H1 (cell line): ENCODE data around the gene SCP2. TPM values are rescaled to one million over a fixed set of nuclear protein-coding genes. Genes with fewer than 3 reads are reported as not detected.
A peak's percentile ranks its signal among the peaks of the same experiment; 100 is the strongest.

Source experiments
- CTCF ChIA-PET: fragments of 300-600 bp; sonication (Branson Sonifier 250); formaldehyde crosslinking; loops from one replicate; lab custom pipeline; 2021; ENCODE audit not compliant: partially characterized antibody; lab: Charles Lee
- POLR2A ChIA-PET: fragments of 300-600 bp; sonication (Branson Sonifier 250); formaldehyde crosslinking; loops from one replicate; lab custom pipeline; 2021; ENCODE audit warnings: inconsistent platforms; ENCODE audit not compliant: partially characterized antibody; lab: Charles Lee
- DNase-seq, 2 experiments: peaks; one replicate each; pipeline versions ENCODE4 v3.0.0 to v3.0.0-alpha.2; 2010 to 2022; ENCODE audit warnings: low spot score in 2 of 2, low read depth in 1 of 2, mixed read lengths in 1 of 2
- FAIRE-seq: peaks from 2 replicates; lab custom pipeline; 2011; peaks lifted over from hg19 to GRCh38; lab: Jason Lieb, UNC
- H2AFZ ChIP-seq: 2 replicates; pipeline ENCODE4 v1.8.1; 2012; ENCODE audit warnings: low read length, inconsistent platforms
- H2AK5ac ChIP-seq: 2 replicates; pipeline ENCODE4 v1.6.1; 2013; ENCODE audit warnings: low read depth, low read length
- H2BK120ac ChIP-seq: replicated peaks from 2 replicates; pipeline ENCODE3; 2013; ENCODE audit warnings: low read depth, low read length, inconsistent platforms
- H2BK12ac ChIP-seq: 2 replicates; pipeline ENCODE4 v1.6.1; 2013; ENCODE audit warnings: low read depth, low read length
- H2BK15ac ChIP-seq: 2 replicates; pipeline ENCODE4 v1.6.1; 2013; ENCODE audit warnings: low read length
- H2BK20ac ChIP-seq: 2 replicates; pipeline ENCODE4 v1.6.1; 2013; ENCODE audit warnings: low read length
- H2BK5ac ChIP-seq: 2 replicates; pipeline ENCODE4 v1.6.1; 2013; ENCODE audit warnings: low read depth, low read length
- H3K14ac ChIP-seq: 2 replicates; pipeline ENCODE4 v1.6.1; 2013; ENCODE audit warnings: inconsistent platforms; ENCODE audit not compliant: insufficient read length
- H3K18ac ChIP-seq: 2 replicates; pipeline ENCODE4 v1.6.1; 2013; ENCODE audit warnings: low read length; ENCODE audit errors: extremely low read depth
- H3K23ac ChIP-seq: 2 replicates; pipeline ENCODE4 v1.6.1; 2013; ENCODE audit warnings: inconsistent platforms; ENCODE audit not compliant: insufficient read length
- H3K23me2 ChIP-seq: 2 replicates; pipeline ENCODE4 v1.6.1; 2013; ENCODE audit warnings: low read depth, low read length
- H3K27ac ChIP-seq: 2 replicates; pipeline ENCODE4 v1.6.1; 2011; ENCODE audit warnings: low read depth, low read length, inconsistent platforms
- H3K27me3 ChIP-seq, 4 experiments: replicated peaks in 1 of 4; 1 replicate in 1 of 4; 2 replicates in 3 of 4; pipeline versions ENCODE4 v1.6.1 to v1.8.1; 2011 to 2013; ENCODE audit warnings: low read length in 3 of 4, mild to moderate bottlenecking in 3 of 4, inconsistent platforms in 2 of 4, mixed read lengths in 2 of 4, moderate library complexity in 1 of 4; ENCODE audit not compliant: control insufficient read depth in 3 of 4, insufficient read depth in 3 of 4; ENCODE audit errors: extremely low read depth in 1 of 4
- H3K36me3 ChIP-seq, 4 experiments: 2 replicates each; pipeline versions ENCODE4 v1.6.1 to v1.8.1; 2011 to 2013; ENCODE audit warnings: mild to moderate bottlenecking in 4 of 4, low read length in 3 of 4, moderate library complexity in 2 of 4, control low read depth in 1 of 4, inconsistent platforms in 1 of 4; ENCODE audit not compliant: insufficient read depth in 4 of 4, control insufficient read depth in 2 of 4
- H3K4ac ChIP-seq: replicated peaks from 2 replicates; pipeline ENCODE3; 2013; ENCODE audit warnings: low read length, low read depth, mixed read lengths, inconsistent platforms; ENCODE audit not compliant: insufficient read length
- H3K4me1 ChIP-seq, 4 experiments: replicated peaks in 1 of 4; 1 replicate in 1 of 4; 2 replicates in 3 of 4; pipeline versions ENCODE4 v1.6.1 to v1.8.1; 2011 to 2013; ENCODE audit warnings: low read length in 3 of 4, inconsistent platforms in 2 of 4, mixed read lengths in 1 of 4; ENCODE audit not compliant: insufficient read depth in 4 of 4, control insufficient read depth in 3 of 4
- H3K4me2 ChIP-seq, 2 experiments: 2 replicates each; pipeline versions ENCODE4 v1.6.1 to v1.8.1; 2011 to 2013; ENCODE audit warnings: low read depth in 2 of 2, low read length in 2 of 2, control low read depth in 1 of 2, inconsistent platforms in 1 of 2, mild to moderate bottlenecking in 1 of 2; ENCODE audit not compliant: insufficient read depth in 1 of 2
- H3K4me3 ChIP-seq, 4 experiments: fragments of 200-600, 300-600 bp in 1 of 4; sonication (generic), shearing (Covaris generic), sonication (Bioruptor Twin) in 1 of 4; 2 replicates each; pipeline versions ENCODE4 v1.5.1 to v1.8.1; 2011 to 2016; ENCODE audit warnings: low read length in 4 of 4, low read depth in 3 of 4, control low read depth in 2 of 4, inconsistent platforms in 2 of 4, mild to moderate bottlenecking in 2 of 4, mixed read lengths in 1 of 4, moderate library complexity in 1 of 4; ENCODE audit not compliant: insufficient read depth in 2 of 4; ENCODE audit errors: extremely low read depth in 1 of 4
- H3K56ac ChIP-seq: replicated peaks from 2 replicates; pipeline ENCODE3; 2013; ENCODE audit warnings: low read depth, mild to moderate bottlenecking, mixed read lengths, low read length, inconsistent platforms; ENCODE audit not compliant: insufficient read length
- H3K79me1 ChIP-seq: 2 replicates; pipeline ENCODE4 v1.6.1; 2013; ENCODE audit warnings: low read depth, low read length, control low read depth
- H3K79me2 ChIP-seq, 2 experiments: 2 replicates each; pipeline versions ENCODE4 v1.6.1 to v1.8.1; 2012 to 2013; ENCODE audit warnings: low read length in 2 of 2, mild to moderate bottlenecking in 2 of 2, inconsistent platforms in 1 of 2; ENCODE audit not compliant: insufficient read depth in 2 of 2, control insufficient read depth in 1 of 2
- H3K9ac ChIP-seq, 4 experiments: replicated peaks in 1 of 4; 1 replicate in 1 of 4; 2 replicates in 3 of 4; pipeline versions ENCODE4 v1.6.1 to v1.8.1; 2011 to 2013; ENCODE audit warnings: low read depth in 3 of 4, low read length in 3 of 4, control low read depth in 2 of 4, mild to moderate bottlenecking in 2 of 4, moderate library complexity in 2 of 4, inconsistent platforms in 1 of 4; ENCODE audit errors: extremely low read depth in 1 of 4
- H3K9me3 ChIP-seq, 2 experiments: 2 replicates each; pipeline versions ENCODE4 v1.6.1 to v1.8.1; 2012 to 2013; ENCODE audit warnings: mild to moderate bottlenecking in 2 of 2, moderate library complexity in 2 of 2, control low read depth in 1 of 2, inconsistent platforms in 1 of 2, low read depth in 1 of 2, low read length in 1 of 2, mixed read lengths in 1 of 2; ENCODE audit not compliant: insufficient read depth in 2 of 2
- H4K20me1 ChIP-seq, 2 experiments: replicated peaks in 1 of 2; 2 replicates each; pipeline versions ENCODE3 to v1.8.1; 2011 to 2013; ENCODE audit warnings: inconsistent platforms in 2 of 2, low read length in 2 of 2, mild to moderate bottlenecking in 1 of 2; ENCODE audit not compliant: insufficient read depth in 2 of 2, control insufficient read depth in 1 of 2
- H4K5ac ChIP-seq: 2 replicates; pipeline ENCODE4 v1.6.1; 2013; ENCODE audit warnings: low read length, low read depth, mixed read lengths, inconsistent platforms; ENCODE audit not compliant: insufficient read length
- H4K8ac ChIP-seq: 2 replicates; pipeline ENCODE4 v1.8.0; 2013; ENCODE audit warnings: mild to moderate bottlenecking, moderate library complexity, low read length, inconsistent platforms; ENCODE audit not compliant: insufficient read depth; ENCODE audit errors: extremely low read depth
- H4K91ac ChIP-seq: replicated peaks from 2 replicates; pipeline ENCODE3; 2013; ENCODE audit warnings: low read length, mixed read lengths, inconsistent platforms; ENCODE audit not compliant: insufficient read length
- CEBPB ChIP-seq: IDR thresholded peaks from 2 replicates; pipeline ENCODE4 v1.6.1; 2012; ENCODE audit warnings: low read depth, low read length
- CHD2 ChIP-seq: IDR thresholded peaks from 2 replicates; pipeline ENCODE4 v1.6.1; 2012; ENCODE audit warnings: low read length, improper control_type of control experiment
- EP300 ChIP-seq, 2 experiments: IDR thresholded peaks; 1 replicate in 1 of 2; 2 replicates in 1 of 2; pipeline ENCODE4 v1.6.1; 2011 to 2012; ENCODE audit warnings: low read depth in 2 of 2, low read length in 2 of 2, mild to moderate bottlenecking in 2 of 2, borderline replicate concordance in 1 of 2, inconsistent platforms in 1 of 2, moderate library complexity in 1 of 2
- KDM1A ChIP-seq: fragments of 200-600, 300-600 bp; sonication (generic); IDR thresholded peaks from 2 replicates; pipeline ENCODE4 v1.7.1; 2016; ENCODE audit warnings: mild to moderate bottlenecking, low read length, borderline replicate concordance
- KDM5A ChIP-seq: fragments of 200-600 bp; IDR thresholded peaks from 2 replicates; pipeline ENCODE4 v1.7.1; 2012; ENCODE audit warnings: mild to moderate bottlenecking, low read length, inconsistent platforms, mixed read lengths
- POLR2AphosphoS5 ChIP-seq: IDR thresholded peaks from 2 replicates; pipeline ENCODE4 v1.6.1; 2011; ENCODE audit warnings: low read depth, low read length
- SUZ12 ChIP-seq: fragments of 200-600 bp; sonication (generic); IDR thresholded peaks from 2 replicates; pipeline ENCODE4 v1.6.1; 2012; ENCODE audit warnings: mild to moderate bottlenecking, inconsistent platforms, low read length, moderate library complexity, mixed read lengths
- WGBS, 2 experiments: shearing (Covaris generic) in 1 of 2; methylation state at CpG; one replicate each; pipeline versions ENCODE4 v1.1.6 to v1.1.7; 2013 to 2015; ENCODE audit warnings: low lambda C conversion rate in 2 of 2, mixed read lengths in 2 of 2, inconsistent platforms in 1 of 2, low coverage in 1 of 2, missing lambda C conversion rate in 1 of 2; ENCODE audit not compliant: insufficient replicate concordance in 2 of 2, insufficient coverage in 1 of 2, insufficient read length in 1 of 2; ENCODE audit errors: extremely low coverage in 1 of 2, missing lambda C conversion rate in 1 of 2; 5-methylcytosine and 5-hydroxymethylcytosine counted together
- polyA plus RNA-seq, 7 experiments: library from polyadenylated mRNA; depleted of rRNA in 3 of 7; stranded (reverse) in 5 of 7; unstranded in 2 of 7; fragments of >200 nt in 5 of 7; fragments of 200-250 nt in 2 of 7; gene quantifications; 1 replicate in 5 of 7; 2 replicates in 1 of 7; 4 replicates in 1 of 7; pipeline versions ENCODE4 v1.2.1 to v1.2.3, GENCODE V29; 2011 to 2013; ENCODE audit warnings: missing spikeins in 2 of 7, mixed read lengths in 2 of 7
- total RNA-seq: library from RNA; stranded (reverse); fragmentation: NEBNext Ultra II Directional; extraction: Animal tissue kit (Norgen Biotek cat#: 25700); gene quantifications from 2 replicates; pipeline ENCODE4 v1.2.1, GENCODE V29; 2021
- TF ChIP-seq, protein P1 (sequence below): IDR thresholded peaks from 2 replicates; pipeline ENCODE4 v1.6.1; 2012; ENCODE audit warnings: inconsistent platforms
- TF ChIP-seq, protein P2 (sequence below): IDR thresholded peaks from 2 replicates; pipeline ENCODE4 v1.6.1; 2012; ENCODE audit warnings: low read length, inconsistent platforms

SCP2 gene
- total and polyA plus RNA-seq, 2 of the 8 experiments (the other 6 are each of a cell fraction or from before 2014, with no cell fraction given) = 20.9 to 54.3 TPM

GRCh38 chr1:52967666-52968065 lies 40.6 kb downstream of the SCP2 start:
- Histone ChIP-seq H3K27ac (no peak overlapping the region), H3K14ac (no peak overlapping the region), H3K79me2 (no peaks in the 10 kb centered on the region), H4K8ac (no peak overlapping the region), H3K18ac (no peak overlapping the region), H2BK15ac (no peak overlapping the region), H2BK20ac (no peak overlapping the region), H2AFZ (no peak overlapping the region), H2BK120ac (no peak overlapping the region), H2BK5ac (no peak overlapping the region), H3K9ac (no peak overlapping the region), H3K4me1 (no peaks in the 10 kb centered on the region), H3K36me3 (no peaks in the 10 kb centered on the region), H3K4me2 (no peak overlapping the region), H3K23ac (no peak overlapping the region), H3K23me2 (no peaks in the 10 kb centered on the region), H4K20me1 (no peaks in the 10 kb centered on the region), H4K91ac (no peak overlapping the region), H2AK5ac (no peak overlapping the region), H3K79me1 (no peaks in the 10 kb centered on the region), H3K4ac (no peak overlapping the region), H4K5ac (no peak overlapping the region), H3K27me3 (no peaks in the 10 kb centered on the region), H3K9me3 (no peaks in the 10 kb centered on the region), H3K56ac (no peak overlapping the region), H3K4me3 (no peak overlapping the region), H2BK12ac (no peak overlapping the region)
- ChIA-PET POLR2A (no interaction called here), CTCF (no interaction called here)
- FAIRE-seq = peak; percentile 48
- WGBS, 2 experiments = 96% methylated on average over 3 of the region's 3 CpGs; no CpG with 5 or more reads in 1 of the 2 experiments
- TF ChIP-seq EP300 (IDR thresholded peaks at IDR 0.05; ENCODE audit: borderline replicate concordance in 1 of 2, low read depth in 2 of 2, low read length in 2 of 2) = no peak
- no peak for TF ChIP-seq KDM5A
- TF ChIP-seq CEBPB = no peak
- TF ChIP-seq, protein P1, sequence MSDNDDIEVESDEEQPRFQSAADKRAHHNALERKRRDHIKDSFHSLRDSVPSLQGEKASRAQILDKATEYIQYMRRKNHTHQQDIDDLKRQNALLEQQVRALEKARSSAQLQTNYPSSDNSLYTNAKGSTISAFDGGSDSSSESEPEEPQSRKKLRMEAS = no peak
- TF ChIP-seq KDM1A = no peak
- TF ChIP-seq CHD2 = no peak
- TF ChIP-seq SUZ12 = no peak
- TF ChIP-seq, protein P2, sequence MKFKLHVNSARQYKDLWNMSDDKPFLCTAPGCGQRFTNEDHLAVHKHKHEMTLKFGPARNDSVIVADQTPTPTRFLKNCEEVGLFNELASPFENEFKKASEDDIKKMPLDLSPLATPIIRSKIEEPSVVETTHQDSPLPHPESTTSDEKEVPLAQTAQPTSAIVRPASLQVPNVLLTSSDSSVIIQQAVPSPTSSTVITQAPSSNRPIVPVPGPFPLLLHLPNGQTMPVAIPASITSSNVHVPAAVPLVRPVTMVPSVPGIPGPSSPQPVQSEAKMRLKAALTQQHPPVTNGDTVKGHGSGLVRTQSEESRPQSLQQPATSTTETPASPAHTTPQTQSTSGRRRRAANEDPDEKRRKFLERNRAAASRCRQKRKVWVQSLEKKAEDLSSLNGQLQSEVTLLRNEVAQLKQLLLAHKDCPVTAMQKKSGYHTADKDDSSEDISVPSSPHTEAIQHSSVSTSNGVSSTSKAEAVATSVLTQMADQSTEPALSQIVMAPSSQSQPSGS = no peak
- no peak for TF ChIP-seq POLR2AphosphoS5
- DNase-seq = no peak
